GM19468 (cell line): ENCODE data around the gene CAPN10.

Source experiments
- ATAC-seq: cut with Tn5 transposase; IDR thresholded peaks from one replicate; pipeline ENCODE4 v1.9.1; 2021; ENCODE audit warnings: mild to moderate bottlenecking, moderate library complexity, moderate number of reproducible peaks; ENCODE audit not compliant: unreplicated experiment; ENCODE audit errors: extremely low read depth

CAPN10 gene

DNA sequence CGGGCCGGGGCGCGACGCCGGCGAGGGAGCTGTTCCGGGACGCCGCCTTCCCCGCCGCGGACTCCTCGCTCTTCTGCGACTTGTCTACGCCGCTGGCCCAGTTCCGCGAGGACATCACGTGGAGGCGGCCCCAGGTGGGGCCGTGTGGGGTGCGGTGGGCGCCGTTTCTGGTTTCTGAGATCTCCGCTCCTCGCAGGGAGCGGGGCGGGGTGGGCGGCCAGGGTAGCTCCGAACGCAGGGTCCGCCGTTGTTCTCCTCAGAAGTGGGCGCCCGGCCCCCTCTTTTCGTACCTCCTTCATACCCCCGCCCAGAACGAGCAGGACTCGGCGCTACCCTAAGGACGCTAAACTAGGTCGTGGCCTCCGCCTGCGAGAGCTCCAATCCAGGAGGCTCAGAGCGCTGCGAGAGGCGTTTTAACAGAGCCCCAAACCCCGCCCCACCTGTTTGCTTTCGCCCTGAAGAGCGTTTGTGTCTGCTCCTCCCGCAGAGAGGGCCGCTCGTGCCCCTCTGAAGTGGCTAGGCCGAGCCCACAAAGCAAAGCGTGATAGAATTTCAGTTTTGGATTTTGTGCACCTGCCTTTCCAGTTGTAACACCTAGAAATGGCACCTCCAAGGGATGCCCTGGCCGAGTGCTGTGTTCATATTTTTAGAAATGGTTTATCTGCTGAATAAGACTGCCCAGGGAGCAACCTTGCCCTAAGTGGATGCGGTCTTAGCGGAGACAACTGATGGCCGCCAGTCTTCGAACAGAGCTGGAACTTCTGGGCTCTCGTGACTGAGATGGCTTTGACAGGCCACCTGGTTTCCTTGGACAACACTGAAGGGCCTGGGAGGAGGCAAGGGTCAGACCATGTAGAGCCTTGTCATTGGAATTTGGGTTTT lies 626 bp downstream of the CAPN10 start:
- ATAC-seq, result no peak

DNA sequence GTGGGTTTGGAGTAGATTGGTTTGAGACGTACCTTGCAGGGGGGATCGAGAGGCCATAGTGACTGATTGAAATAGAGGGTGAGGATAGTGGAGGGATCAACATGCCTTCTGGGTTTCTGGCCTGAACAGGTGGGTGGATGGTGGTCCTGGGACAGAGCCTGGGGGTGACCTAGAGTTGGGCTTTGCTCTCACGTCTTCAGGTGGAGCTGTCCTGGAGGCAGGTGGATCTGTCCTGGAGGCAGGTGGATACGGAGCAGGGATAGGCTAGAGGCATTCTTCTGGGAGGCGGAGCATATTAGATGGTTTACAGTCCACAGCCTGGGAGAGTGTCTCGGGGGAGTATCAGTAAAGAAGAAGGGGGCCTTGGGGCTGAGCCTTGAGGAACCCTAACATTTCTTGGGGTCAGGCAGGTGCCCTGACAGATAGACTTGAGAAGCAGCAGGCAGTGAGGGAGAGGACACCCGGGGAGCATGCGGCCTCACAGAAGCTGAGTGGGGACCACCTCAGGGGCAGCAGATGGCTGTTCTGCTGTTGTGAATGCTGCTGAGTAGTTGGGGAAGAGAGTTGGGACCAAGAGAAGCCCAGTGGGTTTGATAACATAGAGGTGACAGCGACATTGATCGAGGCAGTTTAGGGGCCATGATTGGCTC lies 1.6 kb downstream of the CAPN10 start:
- ATAC-seq, result no peak

DNA sequence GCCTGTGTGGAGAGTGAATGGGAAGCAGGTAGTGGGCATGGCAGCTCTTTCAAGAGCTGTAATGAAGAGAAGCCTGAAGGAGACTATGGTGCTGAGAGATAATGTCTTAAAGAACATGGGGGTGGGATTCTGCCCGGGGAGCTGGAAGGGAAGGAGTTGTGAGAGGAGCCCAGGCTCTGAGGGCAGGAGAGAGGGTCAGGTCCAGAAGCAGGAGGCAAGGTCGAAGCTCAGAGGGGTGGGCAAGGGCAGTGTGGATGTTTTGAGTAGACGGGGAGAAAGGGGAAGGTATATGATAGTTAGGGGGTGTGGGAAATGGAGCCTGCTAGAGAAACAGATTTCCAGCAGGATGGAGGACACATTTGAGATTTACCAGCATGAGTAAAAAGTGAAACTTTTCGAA lies 2.1 kb downstream of the CAPN10 start:
- no peak for ATAC-seq

DNA sequence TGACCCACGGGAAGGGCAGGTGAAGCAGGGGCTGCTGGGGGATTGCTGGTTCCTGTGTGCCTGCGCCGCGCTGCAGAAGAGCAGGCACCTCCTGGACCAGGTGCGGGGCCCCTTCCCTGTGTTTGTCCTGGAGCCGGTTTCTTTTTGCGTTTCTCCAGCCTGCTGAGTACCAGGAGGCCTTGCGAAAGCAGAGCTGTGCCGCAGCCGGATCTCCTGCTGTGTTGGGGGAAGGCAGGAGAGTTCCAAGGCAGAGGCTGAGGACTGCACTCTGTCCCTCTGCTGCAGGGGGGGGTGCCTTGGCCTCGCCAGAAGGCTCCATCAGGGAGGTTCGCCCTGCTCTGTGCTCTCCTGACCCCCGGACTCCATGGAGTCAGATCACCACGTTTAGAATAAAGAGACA lies 2.8 kb downstream of the CAPN10 start:
- ATAC-seq, result no peak

DNA sequence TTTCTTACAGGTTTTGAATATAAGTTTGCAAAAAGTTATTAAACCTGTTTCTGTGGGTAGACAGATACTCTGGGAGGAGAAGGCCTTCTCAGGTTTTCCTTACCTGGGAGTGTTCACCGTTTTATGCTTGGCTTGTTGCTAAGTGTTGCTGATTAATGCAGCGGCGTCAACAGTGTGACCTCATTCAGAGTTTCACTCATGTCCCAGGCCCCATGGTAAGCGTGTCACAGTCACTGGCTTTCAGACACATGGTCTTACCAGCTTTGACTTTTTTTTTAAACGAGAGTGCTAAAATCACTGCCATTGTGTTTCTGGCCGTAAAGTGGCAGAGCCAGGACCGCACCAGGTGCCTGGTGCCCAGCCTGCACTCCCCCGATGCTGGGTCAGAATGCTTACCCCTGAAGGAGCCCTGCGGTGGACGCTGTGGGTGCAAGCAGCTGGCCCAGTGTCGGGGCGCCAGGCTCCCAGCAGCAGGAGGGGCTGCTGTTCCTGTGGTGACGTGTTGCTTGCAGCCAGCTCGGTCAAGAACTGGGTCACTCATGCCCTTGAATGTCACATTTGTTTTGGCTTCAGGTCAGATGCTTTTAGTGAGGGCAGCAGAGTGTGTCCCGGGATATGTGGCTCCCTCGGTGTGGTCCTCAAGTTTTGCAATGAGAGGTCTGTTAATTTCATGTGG lies 3.5 kb downstream of the CAPN10 start:
- no peak for ATAC-seq

DNA sequence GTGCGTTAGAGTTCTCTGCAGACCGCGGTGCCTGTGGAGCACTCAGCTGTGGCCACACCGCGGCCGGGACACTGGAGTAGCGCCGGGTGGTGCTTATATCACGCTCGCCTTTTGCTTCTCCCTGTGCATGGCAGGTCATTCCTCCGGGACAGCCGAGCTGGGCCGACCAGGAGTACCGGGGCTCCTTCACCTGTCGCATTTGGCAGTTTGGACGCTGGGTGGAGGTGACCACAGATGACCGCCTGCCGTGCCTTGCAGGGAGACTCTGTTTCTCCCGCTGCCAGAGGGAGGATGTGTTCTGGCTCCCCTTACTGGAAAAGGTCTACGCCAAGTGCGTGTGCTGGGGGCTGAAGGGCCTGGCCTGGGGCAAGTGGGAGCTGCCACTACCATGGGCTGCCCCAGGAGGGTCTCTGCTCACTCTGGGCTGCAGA lies 4.2 kb downstream of the CAPN10 start:
- no peak for ATAC-seq

DNA sequence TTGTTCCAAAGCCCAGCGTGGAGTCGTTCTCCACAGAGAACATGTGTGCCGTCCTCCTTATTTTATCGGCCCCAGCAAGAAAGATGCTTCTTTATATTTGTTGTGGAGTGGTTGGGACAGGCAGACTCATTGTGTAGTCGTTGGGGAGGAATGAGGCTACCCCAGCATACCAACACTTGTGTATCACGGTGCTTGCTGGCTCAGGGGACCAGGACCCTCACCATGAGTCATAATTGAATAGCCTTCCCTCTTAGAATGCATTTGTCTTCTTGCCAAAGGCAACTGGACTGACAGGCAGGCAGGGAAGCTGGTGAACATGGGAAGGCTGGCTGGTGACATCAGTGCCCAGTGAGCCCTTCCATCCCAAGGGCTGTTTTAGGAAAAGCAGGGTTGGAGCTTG lies 4.7 kb downstream of the CAPN10 start:
- no peak for ATAC-seq

DNA sequence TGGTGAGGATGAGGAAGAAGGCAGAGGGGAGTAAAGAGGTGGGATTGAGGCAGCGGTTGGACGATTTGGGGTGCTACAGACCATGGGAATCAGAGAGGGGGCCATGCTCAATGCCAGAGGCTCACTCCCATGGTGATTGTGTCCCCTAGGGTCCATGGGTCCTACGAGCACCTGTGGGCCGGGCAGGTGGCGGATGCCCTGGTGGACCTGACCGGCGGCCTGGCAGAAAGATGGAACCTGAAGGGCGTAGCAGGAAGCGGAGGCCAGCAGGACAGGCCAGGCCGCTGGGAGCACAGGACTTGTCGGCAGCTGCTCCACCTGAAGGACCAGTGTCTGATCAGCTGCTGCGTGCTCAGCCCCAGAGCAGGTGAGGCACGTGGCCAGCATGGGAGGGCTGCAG lies 5.2 kb downstream of the CAPN10 start:
- ATAC-seq, result no peak

DNA sequence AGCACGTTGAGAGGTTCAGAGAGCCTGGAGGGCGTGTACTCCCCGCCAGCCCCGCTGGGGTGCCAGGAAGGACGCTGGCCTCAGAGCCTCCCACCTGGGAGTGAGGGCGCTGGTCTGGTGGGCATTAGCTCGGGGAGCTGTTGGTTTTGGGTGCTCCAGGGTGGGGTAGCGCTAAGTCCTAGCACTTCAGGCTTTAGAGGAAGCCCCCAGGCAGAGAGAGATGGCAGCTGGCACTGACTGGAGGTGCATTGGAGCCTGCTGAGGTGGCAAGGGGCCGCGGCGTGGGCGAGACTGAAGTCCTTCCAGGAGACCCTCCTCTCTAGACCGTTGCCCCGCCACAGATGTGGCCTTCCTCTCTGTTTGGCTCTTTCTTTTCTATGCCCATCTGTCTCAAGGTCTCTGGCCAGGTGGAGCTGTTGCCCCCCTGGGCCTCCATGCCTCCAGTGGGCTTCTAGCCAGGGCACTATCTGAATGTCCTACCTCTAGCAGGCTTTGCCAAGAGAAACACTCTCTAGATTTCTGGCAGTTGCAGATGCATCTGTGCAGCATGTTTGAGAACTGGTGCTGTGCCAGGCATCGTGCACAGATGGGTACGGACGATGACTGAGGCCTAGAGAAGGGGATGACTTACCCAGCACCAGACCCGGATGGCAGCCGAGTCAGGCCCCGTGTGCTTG lies 6.6 kb downstream of the CAPN10 start:
- no peak for ATAC-seq

DNA sequence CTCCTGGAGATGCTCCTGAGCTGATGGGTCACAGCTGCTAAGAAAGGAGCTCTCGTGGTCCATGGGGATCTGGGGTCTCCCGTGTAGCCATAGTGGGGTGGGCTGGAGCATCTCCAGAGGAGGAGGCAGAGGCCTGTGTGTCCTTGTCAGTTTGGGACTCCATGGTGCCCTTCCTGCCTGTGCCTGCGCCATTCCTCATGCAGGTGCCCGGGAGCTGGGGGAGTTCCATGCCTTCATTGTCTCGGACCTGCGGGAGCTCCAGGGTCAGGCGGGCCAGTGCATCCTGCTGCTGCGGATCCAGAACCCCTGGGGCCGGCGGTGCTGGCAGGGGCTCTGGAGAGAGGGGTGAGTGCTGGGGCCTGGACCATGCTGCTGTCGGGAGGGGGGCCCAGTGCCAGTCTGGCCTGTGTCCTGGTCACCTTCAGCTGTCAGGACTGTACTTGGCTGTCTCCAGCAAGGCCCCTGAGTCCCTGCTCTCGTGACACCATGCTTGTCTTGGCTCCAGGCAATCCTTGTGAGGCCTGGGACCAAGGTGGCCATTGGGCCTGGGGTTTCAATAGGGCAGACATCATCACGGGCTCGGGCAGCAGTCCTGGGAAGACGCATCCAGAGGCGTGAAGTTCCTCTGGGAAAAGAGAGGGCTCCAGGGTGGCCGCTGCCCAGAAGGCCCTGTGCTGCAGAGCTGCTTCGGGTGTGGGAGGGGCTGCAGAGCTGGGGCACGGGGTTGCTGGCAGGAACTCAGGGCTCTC lies 7.3 kb downstream of the CAPN10 start:
- no peak for ATAC-seq

DNA sequence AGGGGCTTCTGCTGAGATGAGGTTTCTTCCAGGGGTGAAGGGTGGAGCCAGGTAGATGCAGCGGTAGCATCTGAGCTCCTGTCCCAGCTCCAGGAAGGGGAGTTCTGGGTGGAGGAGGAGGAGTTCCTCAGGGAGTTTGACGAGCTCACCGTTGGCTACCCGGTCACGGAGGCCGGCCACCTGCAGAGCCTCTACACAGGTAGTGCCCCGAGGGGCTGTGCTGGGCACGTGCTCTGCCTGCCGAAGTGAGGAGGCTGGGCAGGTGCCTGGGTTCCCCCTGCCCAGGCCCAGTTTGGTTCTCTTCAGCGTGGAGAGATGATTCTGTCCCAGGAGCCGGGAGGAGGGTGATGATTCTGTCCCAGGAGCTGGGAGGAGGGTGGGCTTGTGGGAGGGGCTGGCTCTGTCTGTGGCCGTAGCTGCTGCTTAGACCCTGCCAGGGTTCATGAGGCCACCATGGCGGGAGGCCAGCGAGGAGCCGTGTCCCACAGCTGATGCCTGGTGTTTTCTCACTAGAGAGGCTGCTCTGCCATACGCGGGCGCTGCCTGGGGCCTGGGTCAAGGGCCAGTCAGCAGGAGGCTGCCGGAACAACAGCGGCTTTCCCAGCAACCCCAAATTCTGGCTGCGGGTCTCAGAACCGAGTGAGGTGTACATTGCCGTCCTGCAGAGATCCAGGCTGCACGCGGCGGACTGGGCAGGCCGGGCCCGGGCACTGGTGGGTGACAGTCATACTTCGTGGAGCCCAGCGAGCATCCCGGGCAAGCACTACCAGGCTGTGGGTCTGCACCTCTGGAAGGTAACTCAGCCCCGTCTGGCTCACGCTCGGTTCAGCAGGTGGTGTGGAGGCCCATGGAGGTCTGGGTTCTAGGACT lies 8.2 kb downstream of the CAPN10 start:
- ATAC-seq, result no peak

DNA sequence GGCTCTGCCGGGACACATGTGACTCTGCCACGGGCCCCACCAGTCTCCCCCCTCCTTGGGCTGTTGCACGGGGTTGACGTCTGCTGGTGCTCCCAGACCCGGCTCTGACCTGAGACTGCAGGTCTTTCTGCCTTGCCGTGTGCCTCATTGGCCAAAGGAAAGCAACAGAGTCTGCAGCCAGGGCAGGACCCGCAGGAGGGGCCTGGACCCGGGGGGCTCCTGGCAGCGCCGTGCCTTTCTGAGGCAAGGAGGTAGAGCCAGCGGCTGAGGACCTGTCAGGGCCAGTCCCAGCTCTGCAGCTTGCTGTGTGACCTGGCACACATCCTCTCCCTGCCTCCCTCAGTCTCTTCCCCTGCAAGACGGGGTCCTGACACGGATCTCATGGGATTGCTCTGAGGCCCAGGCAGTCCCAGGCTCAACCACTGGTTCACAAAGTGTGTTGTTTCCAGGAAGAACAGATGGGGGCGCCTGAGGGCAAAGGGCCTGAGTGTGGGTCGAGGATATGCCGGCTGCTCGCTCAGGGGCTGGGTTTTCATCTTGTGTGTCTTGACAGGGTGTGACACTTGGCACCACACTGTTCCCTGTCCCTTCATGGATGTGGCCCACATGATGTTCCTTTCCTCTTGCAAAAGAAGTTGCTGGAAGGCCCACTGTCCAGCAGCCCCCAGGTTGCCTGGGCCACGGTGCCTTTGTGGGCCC lies 9.0 kb downstream of the CAPN10 start:
- no peak for ATAC-seq

DNA sequence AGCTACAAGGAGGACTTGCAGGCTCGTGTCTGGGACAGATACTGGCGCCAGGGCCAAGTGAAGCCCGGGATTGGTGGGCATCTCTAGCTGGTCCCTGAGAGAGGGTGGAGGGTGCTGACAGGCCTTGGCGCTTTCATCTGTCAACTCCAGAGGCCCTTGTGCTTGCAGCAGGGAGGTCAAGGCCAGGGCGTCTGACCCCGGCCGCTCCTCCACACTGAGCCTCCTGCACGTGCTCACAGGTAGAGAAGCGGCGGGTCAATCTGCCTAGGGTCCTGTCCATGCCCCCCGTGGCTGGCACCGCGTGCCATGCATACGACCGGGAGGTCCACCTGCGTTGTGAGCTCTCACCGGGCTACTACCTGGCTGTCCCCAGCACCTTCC lies 9.5 kb downstream of the CAPN10 start:
- ATAC-seq, result no peak

DNA sequence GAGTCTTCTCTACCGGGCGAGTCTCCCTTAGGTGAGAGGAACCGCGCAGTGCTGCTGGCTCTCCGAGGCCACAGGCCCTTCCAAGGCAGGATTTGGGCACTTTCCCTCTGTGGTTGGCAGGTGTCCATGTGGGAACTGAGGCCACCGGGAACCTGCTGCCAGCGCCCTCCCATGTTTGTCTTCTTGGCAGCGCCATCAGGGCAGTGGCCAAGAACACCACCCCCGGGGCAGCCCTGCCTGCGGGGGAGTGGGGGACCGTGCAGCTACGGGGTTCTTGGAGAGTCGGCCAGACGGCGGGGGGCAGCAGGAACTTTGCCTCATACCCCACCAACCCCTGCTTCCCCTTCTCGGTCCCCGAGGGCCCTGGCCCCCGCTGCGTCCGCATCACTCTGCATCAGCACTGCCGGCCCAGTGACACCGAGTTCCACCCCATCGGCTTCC lies 10.0 kb downstream of the CAPN10 start:
- ATAC-seq, result no peak

DNA sequence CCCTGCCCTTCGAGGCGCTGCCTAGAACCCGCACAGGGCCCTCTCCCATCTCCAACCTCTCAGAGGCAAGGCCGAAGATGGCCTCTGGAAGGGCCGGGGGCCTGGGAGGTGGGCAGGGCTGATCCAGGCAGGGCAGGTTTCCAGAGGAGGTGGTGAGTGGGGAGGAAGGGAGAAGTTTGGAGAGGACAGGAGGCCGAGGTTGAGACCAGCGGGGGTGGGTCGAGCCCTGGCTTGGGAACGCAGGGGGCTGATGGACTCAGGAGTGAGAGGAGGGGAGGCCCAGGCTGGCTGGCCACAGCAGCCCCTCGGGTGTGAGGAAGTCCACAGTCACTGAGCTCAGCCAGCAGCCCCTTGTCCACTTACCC lies 10.5 kb downstream of the CAPN10 start:
- ATAC-seq, result no peak

DNA sequence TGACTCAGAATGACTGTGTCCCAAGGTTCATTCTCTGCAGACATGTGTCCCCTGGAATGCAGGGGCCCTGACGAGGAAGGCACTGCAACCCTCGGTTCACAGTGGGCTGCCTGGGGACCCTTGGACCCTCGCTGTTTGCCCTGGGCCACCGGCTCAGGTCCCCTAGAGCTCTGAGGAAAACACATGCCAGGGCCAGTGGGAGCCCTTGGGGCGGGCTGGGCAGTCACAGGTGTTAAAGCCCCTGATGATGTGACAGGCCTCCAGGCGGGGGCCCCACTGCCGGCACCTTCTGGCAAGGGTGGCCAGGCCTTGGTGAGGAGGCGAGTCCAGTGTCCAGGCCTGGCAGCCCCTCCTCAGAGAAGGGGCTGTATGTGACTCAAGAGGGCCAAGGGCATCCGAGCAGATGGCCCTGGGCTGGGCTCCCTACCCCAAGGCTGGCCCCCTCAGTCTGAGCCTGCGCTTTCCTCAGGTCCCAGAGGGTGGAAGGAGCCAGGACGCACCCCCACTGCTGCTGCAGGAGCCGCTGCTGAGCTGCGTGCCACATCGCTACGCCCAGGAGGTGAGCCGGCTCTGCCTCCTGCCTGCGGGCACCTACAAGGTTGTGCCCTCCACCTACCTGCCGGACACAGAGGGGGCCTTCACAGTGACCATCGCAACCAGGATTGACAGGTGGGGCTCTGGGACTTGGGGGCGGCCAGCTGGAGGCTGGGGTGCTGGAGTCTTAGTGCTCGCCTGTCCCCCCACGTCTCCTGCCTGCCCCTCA lies 11.1 kb downstream of the CAPN10 start:
- no peak for ATAC-seq

DNA sequence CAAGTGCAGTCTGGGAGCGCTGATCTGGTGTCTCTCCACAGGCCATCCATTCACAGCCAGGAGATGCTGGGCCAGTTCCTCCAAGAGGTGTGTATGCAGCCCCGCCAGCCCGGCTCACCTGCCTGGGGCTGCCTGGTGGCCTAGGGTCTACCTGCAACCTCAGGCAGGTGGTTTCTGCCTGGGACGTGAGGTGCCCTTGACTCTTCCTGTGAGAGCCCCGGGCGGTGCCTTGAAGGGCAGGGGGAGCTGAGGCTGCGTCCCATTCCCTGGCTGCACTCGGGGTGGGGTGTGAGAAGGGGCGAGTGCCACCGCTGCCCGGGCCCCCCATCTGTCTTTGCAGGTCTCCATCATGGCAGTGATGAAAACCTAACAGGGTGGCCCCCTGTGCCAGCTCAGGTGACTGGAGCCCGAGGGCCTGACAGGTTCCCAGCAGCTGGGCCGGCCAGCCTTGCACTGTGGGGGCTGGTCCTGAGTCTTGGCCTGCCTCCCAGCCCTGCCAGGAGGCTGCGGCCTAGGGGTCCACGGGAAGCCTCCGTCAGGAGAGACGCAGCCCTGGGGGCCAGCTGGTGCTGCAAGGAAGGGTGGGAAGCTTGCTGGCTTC lies 11.9 kb downstream of the CAPN10 start:
- no peak for ATAC-seq
